HEK293 (cell line): ENCODE data around the gene CD2BP2.
A peak's percentile ranks its signal among the peaks of the same experiment; 100 is the strongest.

Source experiments
- CTCF ChIA-PET: fragments of 350-600 bp; formaldehyde crosslinking; extraction: SDS; loops from one replicate; lab custom pipeline; 2021; ENCODE audit warnings: antibody characterized with exemption; lab: Yijun Ruan, JAX
- POLR2A ChIA-PET: fragments of 300-600 bp; formaldehyde crosslinking; extraction: SDS; loops from one replicate; lab custom pipeline; 2020; ENCODE audit warnings: antibody characterized with exemption, inconsistent platforms; lab: Yijun Ruan, JAX
- H3K27ac ChIP-seq: fragments of 200-500 bp; sonication (Bioruptor generic); 2 replicates; pipeline ENCODE4 v1.5.1; 2014; ENCODE audit warnings: low read depth, low read length, control low read depth, inconsistent platforms; ENCODE audit errors: extremely low read depth
- H3K36me3 ChIP-seq, 2 experiments: fragments of 200-500 bp in 1 of 2; sonication (Bioruptor generic) in 1 of 2; 1 replicate in 1 of 2; 2 replicates in 1 of 2; pipeline ENCODE4 v1.5.1; 2014 to 2017; ENCODE audit warnings: inconsistent platforms in 2 of 2, low read length in 2 of 2; ENCODE audit not compliant: control insufficient read depth in 2 of 2, insufficient read depth in 1 of 2
- H3K4me1 ChIP-seq: fragments of 200-500 bp; sonication (Bioruptor generic); 2 replicates; pipeline ENCODE4 v1.5.1; 2014; ENCODE audit warnings: mild to moderate bottlenecking, low read length, inconsistent platforms; ENCODE audit not compliant: control insufficient read depth, insufficient read depth
- H3K4me3 ChIP-seq: 2 replicates; pipeline ENCODE4 v1.5.1; 2011; ENCODE audit warnings: low read depth, mild to moderate bottlenecking, control low read depth, low read length, moderate library complexity
- H3K9me3 ChIP-seq: fragments of 200-500 bp; sonication (Bioruptor generic); 2 replicates; pipeline ENCODE4 v1.5.1; 2014; ENCODE audit warnings: low read depth, low read length, inconsistent platforms; ENCODE audit not compliant: control insufficient read depth, insufficient read depth
- GLIS2 ChIP-seq: fragments of 450-650 bp; formaldehyde crosslinking; IDR thresholded peaks from 2 replicates; pipeline ENCODE4 v1.5.1; 2016; ENCODE audit warnings: missing biosample characterization, missing genetic modification characterization
- KLF8 ChIP-seq: fragments of 450-650 bp; formaldehyde crosslinking; IDR thresholded peaks from 2 replicates; pipeline ENCODE4 v1.5.1; 2016; ENCODE audit warnings: missing biosample characterization, missing genetic modification characterization
- RBAK ChIP-seq: fragments of 450-650 bp; formaldehyde crosslinking; IDR thresholded peaks from 2 replicates; pipeline ENCODE4 v1.5.1; 2016; ENCODE audit warnings: missing biosample characterization, missing genetic modification characterization
- SP2 ChIP-seq: fragments of 450-650 bp; formaldehyde crosslinking; IDR thresholded peaks from 2 replicates; pipeline ENCODE4 v1.5.1; 2016; ENCODE audit warnings: missing biosample characterization, missing genetic modification characterization
- ZFHX2 ChIP-seq: fragments of 450-650 bp; formaldehyde crosslinking; conservative IDR thresholded peaks from 2 replicates; pipeline ENCODE4 v1.5.1; 2016; ENCODE audit warnings: missing biosample characterization, missing genetic modification characterization
- ZFP69B ChIP-seq: fragments of 450-650 bp; formaldehyde crosslinking; IDR thresholded peaks from 2 replicates; pipeline ENCODE4 v1.5.1; 2016; ENCODE audit warnings: missing biosample characterization, missing genetic modification characterization
- ZNF335 ChIP-seq: fragments of 450-650 bp; formaldehyde crosslinking; conservative IDR thresholded peaks from 2 replicates; pipeline ENCODE4 v1.5.1; 2016; ENCODE audit warnings: missing biosample characterization, missing genetic modification characterization
- ZNF600 ChIP-seq: fragments of 450-650 bp; formaldehyde crosslinking; IDR thresholded peaks from 2 replicates; pipeline ENCODE4 v1.5.1; 2016; ENCODE audit warnings: missing biosample characterization, missing genetic modification characterization
- ZNF626 ChIP-seq: fragments of 450-650 bp; sonication (Bioruptor Pico); formaldehyde crosslinking; IDR thresholded peaks from 2 replicates; pipeline ENCODE4 v1.5.1; 2018; ENCODE audit warnings: missing biosample characterization, missing genetic modification characterization, inconsistent platforms
- ZNF76 ChIP-seq: fragments of 450-650 bp; formaldehyde crosslinking; IDR thresholded peaks from 2 replicates; pipeline ENCODE4; 2016; ENCODE audit warnings: low read depth, missing biosample characterization, missing genetic modification characterization, borderline replicate concordance
- ZNF777 ChIP-seq: fragments of 450-650 bp; formaldehyde crosslinking; IDR thresholded peaks from 2 replicates; pipeline ENCODE4 v1.5.1; 2017; ENCODE audit warnings: missing biosample characterization, missing genetic modification characterization, borderline replicate concordance
- ZXDB ChIP-seq: fragments of 450-650 bp; formaldehyde crosslinking; IDR thresholded peaks from 2 replicates; pipeline ENCODE4 v1.5.1; 2016; ENCODE audit warnings: missing biosample characterization, missing genetic modification characterization
- TF ChIP-seq, protein P1 (sequence below): fragments of 450-650 bp; formaldehyde crosslinking; IDR thresholded peaks from 2 replicates; pipeline ENCODE4 v1.5.1; 2016; ENCODE audit warnings: missing biosample characterization, missing genetic modification characterization, low read depth
- TF ChIP-seq, protein P2 (sequence below): fragments of 450-650 bp; formaldehyde crosslinking; IDR thresholded peaks from 2 replicates; pipeline ENCODE4 v1.5.1; 2016; ENCODE audit warnings: missing biosample characterization, missing genetic modification characterization
- TF ChIP-seq, protein P3 (sequence below): fragments of 450-650 bp; formaldehyde crosslinking; conservative IDR thresholded peaks from 2 replicates; pipeline ENCODE4 v1.5.1; 2016; ENCODE audit warnings: low read depth, missing biosample characterization, missing genetic modification characterization
- TF ChIP-seq, protein P4 (sequence below): fragments of 450-650 bp; formaldehyde crosslinking; IDR thresholded peaks from 2 replicates; pipeline ENCODE4 v1.5.1; 2016; ENCODE audit warnings: missing biosample characterization, missing genetic modification characterization
- TF ChIP-seq, protein P5 (sequence below): fragments of 450-650 bp; formaldehyde crosslinking; IDR thresholded peaks from 2 replicates; pipeline ENCODE4 v1.5.1; 2016; ENCODE audit warnings: missing biosample characterization, missing genetic modification characterization
- TF ChIP-seq, protein P6 (sequence below): fragments of 450-650 bp; formaldehyde crosslinking; IDR thresholded peaks from 2 replicates; pipeline ENCODE4 v1.5.1; 2016; ENCODE audit warnings: missing biosample characterization, missing genetic modification characterization

CD2BP2 gene

DNA sequence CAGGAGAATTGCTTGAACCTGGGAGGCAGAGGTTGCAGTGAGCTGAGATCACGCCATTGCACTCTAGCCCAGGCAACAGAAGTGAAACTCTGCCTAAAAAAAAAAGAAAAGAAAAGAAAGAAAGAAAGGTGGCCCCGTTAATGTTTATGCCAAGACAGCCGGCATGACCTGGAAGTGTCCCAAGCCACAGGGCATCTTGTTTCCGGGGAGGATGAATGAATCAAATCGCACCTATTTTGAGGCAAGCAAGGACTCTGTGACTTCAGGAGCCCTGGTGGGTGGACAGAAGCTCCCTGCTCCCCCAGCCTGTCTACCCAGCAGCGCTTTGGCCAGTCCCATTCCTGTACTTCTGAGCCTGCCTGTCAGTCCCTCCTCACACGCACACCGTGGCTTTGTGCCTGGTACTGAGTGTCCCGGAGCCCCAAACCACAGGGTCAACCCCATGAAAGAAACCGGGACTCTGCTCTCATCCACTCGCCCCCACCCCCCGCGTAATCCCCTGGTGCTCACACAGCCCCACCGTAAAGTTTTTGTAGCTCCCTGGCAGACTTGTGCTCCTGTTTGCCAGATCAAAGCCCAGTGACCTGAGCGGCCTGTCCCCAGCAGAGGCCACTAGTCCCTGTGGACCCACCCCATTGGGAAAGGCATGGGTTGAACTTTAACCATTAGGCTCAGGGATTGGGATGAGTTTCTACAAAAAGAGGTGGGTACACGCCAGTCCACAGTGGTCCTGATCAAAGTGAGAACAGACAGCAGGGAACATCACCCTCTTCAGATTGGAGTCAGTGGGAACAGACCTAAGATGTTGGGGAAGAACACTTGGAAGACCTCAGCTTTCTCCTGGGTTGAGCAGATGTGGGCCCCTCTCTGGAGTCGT is 19.3 kb downstream of the CD2BP2 start:
- ChIA-PET CTCF (interaction anchor here (0.7 to 1.6 kb wide), 2 partner anchors 74 to 113 kb away, joined by 3 to 6 read pairs; no protein-coding TSS in a partner anchor), POLR2A (interaction anchor here (0.5 to 2.1 kb wide), 11 partner anchors 8 to 455 kb away, joined by 3 to 10 read pairs (median 4); partner anchors contain the start of genes CD2BP2, TBC1D10B and ZNF48)
- Histone ChIP-seq H3K27ac (no peak overlapping the region), H3K9me3 (no peaks in the 10 kb centered on the region), H3K4me1 (no peaks in the 10 kb centered on the region), H3K4me3 (peak overlapping the region; percentile 21; the same call in 1 of the 2 replicates), H3K36me3 (no peaks in the 10 kb centered on the region)
- TF ChIP-seq ZFHX2 (no peak), ZNF335 (tag by site-specific recombination) (peak; percentile 88), ZNF777 (tag by site-specific recombination) (peak; percentile 51; the same call in 1 of the 2 replicates), GLIS2 (tag by site-specific recombination) (0 out of 2 replicates have a peak, but pooled peaks have one; percentile 13), RBAK (tag by site-specific recombination) (no peak), ZXDB (tag by site-specific recombination) (no peak), ZNF600 (tag by site-specific recombination) (peak; percentile 78), SP2 (tag by site-specific recombination) (peak; percentile 18; the same call in 1 of the 2 replicates), KLF8 (tag by site-specific recombination) (no peak), ZNF76 (no peak), ZNF626 (no peak), ZFP69B (tag by site-specific recombination) (peak; percentile 56)
- TF ChIP-seq, protein P1, sequence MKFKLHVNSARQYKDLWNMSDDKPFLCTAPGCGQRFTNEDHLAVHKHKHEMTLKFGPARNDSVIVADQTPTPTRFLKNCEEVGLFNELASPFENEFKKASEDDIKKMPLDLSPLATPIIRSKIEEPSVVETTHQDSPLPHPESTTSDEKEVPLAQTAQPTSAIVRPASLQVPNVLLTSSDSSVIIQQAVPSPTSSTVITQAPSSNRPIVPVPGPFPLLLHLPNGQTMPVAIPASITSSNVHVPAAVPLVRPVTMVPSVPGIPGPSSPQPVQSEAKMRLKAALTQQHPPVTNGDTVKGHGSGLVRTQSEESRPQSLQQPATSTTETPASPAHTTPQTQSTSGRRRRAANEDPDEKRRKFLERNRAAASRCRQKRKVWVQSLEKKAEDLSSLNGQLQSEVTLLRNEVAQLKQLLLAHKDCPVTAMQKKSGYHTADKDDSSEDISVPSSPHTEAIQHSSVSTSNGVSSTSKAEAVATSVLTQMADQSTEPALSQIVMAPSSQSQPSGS: no peak
- TF ChIP-seq, protein P2, sequence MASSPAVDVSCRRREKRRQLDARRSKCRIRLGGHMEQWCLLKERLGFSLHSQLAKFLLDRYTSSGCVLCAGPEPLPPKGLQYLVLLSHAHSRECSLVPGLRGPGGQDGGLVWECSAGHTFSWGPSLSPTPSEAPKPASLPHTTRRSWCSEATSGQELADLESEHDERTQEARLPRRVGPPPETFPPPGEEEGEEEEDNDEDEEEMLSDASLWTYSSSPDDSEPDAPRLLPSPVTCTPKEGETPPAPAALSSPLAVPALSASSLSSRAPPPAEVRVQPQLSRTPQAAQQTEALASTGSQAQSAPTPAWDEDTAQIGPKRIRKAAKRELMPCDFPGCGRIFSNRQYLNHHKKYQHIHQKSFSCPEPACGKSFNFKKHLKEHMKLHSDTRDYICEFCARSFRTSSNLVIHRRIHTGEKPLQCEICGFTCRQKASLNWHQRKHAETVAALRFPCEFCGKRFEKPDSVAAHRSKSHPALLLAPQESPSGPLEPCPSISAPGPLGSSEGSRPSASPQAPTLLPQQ (tag by site-specific recombination): 0 out of 2 replicates have a peak, but pooled peaks have one; percentile 23
- TF ChIP-seq, protein P3, sequence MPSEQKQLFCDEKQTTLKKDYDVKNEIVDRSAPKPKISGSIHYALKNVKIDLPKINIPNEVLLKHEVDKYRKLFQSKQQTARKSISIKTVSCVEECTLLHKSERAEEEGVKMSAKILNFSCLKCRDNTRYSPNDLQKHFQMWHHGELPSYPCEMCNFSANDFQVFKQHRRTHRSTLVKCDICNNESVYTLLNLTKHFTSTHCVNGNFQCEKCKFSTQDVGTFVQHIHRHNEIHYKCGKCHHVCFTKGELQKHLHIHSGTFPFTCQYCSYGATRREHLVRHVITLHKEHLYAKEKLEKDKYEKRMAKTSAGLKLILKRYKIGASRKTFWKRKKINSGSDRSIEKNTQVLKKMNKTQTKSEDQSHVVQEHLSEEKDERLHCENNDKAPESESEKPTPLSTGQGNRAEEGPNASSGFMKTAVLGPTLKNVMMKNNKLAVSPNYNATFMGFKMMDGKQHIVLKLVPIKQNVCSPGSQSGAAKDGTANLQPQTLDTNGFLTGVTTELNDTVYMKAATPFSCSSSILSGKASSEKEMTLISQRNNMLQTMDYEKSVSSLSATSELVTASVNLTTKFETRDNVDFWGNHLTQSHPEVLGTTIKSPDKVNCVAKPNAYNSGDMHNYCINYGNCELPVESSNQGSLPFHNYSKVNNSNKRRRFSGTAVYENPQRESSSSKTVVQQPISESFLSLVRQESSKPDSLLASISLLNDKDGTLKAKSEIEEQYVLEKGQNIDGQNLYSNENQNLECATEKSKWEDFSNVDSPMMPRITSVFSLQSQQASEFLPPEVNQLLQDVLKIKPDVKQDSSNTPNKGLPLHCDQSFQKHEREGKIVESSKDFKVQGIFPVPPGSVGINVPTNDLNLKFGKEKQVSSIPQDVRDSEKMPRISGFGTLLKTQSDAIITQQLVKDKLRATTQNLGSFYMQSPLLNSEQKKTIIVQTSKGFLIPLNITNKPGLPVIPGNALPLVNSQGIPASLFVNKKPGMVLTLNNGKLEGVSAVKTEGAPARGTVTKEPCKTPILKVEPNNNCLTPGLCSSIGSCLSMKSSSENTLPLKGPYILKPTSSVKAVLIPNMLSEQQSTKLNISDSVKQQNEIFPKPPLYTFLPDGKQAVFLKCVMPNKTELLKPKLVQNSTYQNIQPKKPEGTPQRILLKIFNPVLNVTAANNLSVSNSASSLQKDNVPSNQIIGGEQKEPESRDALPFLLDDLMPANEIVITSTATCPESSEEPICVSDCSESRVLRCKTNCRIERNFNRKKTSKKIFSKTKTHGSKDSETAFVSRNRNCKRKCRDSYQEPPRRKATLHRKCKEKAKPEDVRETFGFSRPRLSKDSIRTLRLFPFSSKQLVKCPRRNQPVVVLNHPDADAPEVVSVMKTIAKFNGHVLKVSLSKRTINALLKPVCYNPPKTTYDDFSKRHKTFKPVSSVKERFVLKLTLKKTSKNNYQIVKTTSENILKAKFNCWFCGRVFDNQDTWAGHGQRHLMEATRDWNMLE (tag by site-specific recombination): peak; percentile 54; the same call in 1 of the 2 replicates
- TF ChIP-seq, protein P4, sequence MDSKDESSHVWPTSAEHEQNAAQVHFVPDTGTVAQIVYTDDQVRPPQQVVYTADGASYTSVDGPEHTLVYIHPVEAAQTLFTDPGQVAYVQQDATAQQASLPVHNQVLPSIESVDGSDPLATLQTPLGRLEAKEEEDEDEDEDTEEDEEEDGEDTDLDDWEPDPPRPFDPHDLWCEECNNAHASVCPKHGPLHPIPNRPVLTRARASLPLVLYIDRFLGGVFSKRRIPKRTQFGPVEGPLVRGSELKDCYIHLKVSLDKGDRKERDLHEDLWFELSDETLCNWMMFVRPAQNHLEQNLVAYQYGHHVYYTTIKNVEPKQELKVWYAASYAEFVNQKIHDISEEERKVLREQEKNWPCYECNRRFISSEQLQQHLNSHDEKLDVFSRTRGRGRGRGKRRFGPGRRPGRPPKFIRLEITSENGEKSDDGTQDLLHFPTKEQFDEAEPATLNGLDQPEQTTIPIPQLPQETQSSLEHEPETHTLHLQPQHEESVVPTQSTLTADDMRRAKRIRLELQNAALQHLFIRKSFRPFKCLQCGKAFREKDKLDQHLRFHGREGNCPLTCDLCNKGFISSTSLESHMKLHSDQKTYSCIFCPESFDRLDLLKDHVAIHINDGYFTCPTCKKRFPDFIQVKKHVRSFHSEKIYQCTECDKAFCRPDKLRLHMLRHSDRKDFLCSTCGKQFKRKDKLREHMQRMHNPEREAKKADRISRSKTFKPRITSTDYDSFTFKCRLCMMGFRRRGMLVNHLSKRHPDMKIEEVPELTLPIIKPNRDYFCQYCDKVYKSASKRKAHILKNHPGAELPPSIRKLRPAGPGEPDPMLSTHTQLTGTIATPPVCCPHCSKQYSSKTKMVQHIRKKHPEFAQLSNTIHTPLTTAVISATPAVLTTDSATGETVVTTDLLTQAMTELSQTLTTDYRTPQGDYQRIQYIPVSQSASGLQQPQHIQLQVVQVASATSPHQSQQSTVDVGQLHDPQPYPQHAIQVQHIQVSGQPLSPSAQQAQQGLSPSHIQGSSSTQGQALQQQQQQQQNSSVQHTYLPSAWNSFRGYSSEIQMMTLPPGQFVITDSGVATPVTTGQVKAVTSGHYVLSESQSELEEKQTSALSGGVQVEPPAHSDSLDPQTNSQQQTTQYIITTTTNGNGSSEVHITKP (tag by site-specific recombination): peak; percentile 76
- TF ChIP-seq, protein P5, sequence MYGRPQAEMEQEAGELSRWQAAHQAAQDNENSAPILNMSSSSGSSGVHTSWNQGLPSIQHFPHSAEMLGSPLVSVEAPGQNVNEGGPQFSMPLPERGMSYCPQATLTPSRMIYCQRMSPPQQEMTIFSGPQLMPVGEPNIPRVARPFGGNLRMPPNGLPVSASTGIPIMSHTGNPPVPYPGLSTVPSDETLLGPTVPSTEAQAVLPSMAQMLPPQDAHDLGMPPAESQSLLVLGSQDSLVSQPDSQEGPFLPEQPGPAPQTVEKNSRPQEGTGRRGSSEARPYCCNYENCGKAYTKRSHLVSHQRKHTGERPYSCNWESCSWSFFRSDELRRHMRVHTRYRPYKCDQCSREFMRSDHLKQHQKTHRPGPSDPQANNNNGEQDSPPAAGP (tag by site-specific recombination): no peak
- TF ChIP-seq, protein P6, sequence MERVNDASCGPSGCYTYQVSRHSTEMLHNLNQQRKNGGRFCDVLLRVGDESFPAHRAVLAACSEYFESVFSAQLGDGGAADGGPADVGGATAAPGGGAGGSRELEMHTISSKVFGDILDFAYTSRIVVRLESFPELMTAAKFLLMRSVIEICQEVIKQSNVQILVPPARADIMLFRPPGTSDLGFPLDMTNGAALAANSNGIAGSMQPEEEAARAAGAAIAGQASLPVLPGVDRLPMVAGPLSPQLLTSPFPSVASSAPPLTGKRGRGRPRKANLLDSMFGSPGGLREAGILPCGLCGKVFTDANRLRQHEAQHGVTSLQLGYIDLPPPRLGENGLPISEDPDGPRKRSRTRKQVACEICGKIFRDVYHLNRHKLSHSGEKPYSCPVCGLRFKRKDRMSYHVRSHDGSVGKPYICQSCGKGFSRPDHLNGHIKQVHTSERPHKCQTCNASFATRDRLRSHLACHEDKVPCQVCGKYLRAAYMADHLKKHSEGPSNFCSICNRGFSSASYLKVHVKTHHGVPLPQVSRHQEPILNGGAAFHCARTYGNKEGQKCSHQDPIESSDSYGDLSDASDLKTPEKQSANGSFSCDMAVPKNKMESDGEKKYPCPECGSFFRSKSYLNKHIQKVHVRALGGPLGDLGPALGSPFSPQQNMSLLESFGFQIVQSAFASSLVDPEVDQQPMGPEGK (tag by site-specific recombination): peak; percentile 71; the same call in 1 of the 2 replicates
